Natural killer cell (primary cell): ENCODE measurements around the gene CHRNA5. TPM values are rescaled to one million over a fixed set of nuclear protein-coding genes. Genes with fewer than 3 reads are reported as not detected.
A peak's percentile ranks its signal among the peaks of the same experiment; 100 is the strongest.

Experiments
- ATAC-seq, 3 donors: fragments of 150-1000 bp in 2 of 3; fragments of 200-7000 bp in 1 of 3; cut with Tn5 transposase; 1 replicate in 1 of 3; 2 replicates in 2 of 3; pipeline ENCODE4 v1.10.0; 2021; ENCODE audit warnings: mild to moderate bottlenecking in 2 of 3, moderate library complexity in 2 of 3
- DNase-seq, 2 donors: peaks; one replicate each; pipeline versions ENCODE4 v3.0.0 to v3.0.0-alpha.2; 2013 to 2021; ENCODE audit warnings: mixed read lengths in 1 of 2
- H3K27ac ChIP-seq: one replicate; pipeline ENCODE4 v1.5.1; 2013; ENCODE audit warnings: mild to moderate bottlenecking, low read length
- H3K27me3 ChIP-seq: one replicate; pipeline ENCODE4 v1.6.1; 2013; ENCODE audit warnings: low read length; ENCODE audit not compliant: control insufficient read depth, insufficient read depth
- H3K36me3 ChIP-seq: one replicate; pipeline ENCODE4 v1.6.1; 2013; ENCODE audit warnings: low read length; ENCODE audit not compliant: control insufficient read depth, insufficient read depth
- H3K4me1 ChIP-seq: one replicate; pipeline ENCODE4 v1.6.1; 2013; ENCODE audit warnings: low read length; ENCODE audit not compliant: control insufficient read depth, insufficient read depth
- H3K4me3 ChIP-seq: one replicate; pipeline ENCODE4 v1.5.1; 2013; ENCODE audit warnings: low read length
- H3K9me3 ChIP-seq: one replicate; pipeline ENCODE4 v1.6.1; 2013; ENCODE audit warnings: low read length; ENCODE audit not compliant: control insufficient read depth, insufficient read depth
- H3K27ac Mint-ChIP-seq, 2 donors: one replicate each; pipeline ENCODE4 v1.8.0; 2022; ENCODE audit warnings: mild to moderate bottlenecking in 2 of 2, mixed read lengths in 2 of 2, moderate library complexity in 1 of 2
- H3K27me3 Mint-ChIP-seq, 2 donors: one replicate each; pipeline ENCODE4 v1.8.0; 2022; ENCODE audit warnings: low read depth in 2 of 2, mixed read lengths in 2 of 2
- H3K36me3 Mint-ChIP-seq: one replicate; pipeline ENCODE4 v1.8.0; 2022; ENCODE audit warnings: mixed read lengths
- H3K4me1 Mint-ChIP-seq, 2 donors: one replicate each; pipeline ENCODE4 v1.8.0; 2022; ENCODE audit warnings: mixed read lengths in 2 of 2
- H3K4me3 Mint-ChIP-seq: one replicate; pipeline ENCODE4 v1.8.0; 2022; ENCODE audit warnings: mild to moderate bottlenecking, moderate library complexity, mixed read lengths
- H3K9me3 Mint-ChIP-seq, 2 donors: one replicate each; pipeline ENCODE4 v1.8.0; 2022; ENCODE audit warnings: mixed read lengths in 2 of 2
- CTCF ChIP-seq: fragments of 200-600 bp; IDR thresholded peaks from one replicate; pipeline ENCODE4 v1.8.0; 2022; ENCODE audit warnings: antibody characterized with exemption
- WGBS: methylation state at CpG from one replicate; pipeline ENCODE4 v1.1.7; 2013; ENCODE audit warnings: missing lambda C conversion rate; ENCODE audit not compliant: insufficient coverage; 5-methylcytosine and 5-hydroxymethylcytosine counted together
- intact Hi-C: fragments of 100-400 bp; cut with micrococcal nuclease; formaldehyde crosslinking; loops from one replicate; pipeline ENCODE4 v1.14.2; 2022
- total RNA-seq, 4 donors: library from RNA; stranded (reverse); fragments of 120-200 nt in 1 of 4; gene quantifications; one replicate each; pipeline versions ENCODE4 v1.2.3 to v1.2.4, GENCODE V29; 2013 to 2022

The CHRNA5 gene
- total RNA-seq, 3 donors from 2014 or later (not counting 1 experiment from before 2014, with no cell fraction given): 0.23 to 0.45 (median 0.42) TPM

DNA sequence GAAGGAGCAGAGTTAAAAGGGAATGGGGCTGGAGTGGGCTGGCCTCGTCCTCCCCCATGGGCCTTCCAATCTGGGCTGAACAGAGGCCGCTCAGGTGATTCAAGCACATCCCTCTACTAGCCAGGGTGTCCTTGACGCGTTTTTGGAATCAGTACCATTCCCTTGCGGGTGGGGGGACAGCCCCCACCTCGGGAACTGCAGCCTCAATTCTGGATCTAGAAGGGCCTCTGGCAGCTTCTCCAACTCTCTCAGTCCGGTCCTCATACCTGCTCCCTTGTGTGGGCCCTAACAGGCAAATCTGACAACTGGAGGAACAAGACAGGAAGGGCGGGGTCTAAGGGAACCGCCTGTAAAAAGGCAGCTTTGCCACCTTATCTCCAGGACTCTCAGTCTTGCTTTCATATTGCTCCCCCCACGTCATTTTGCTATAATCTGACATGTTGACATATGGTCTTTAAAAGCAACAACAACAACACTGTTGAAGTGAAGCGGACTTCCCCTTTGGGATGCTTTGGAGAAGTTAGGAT is 76.5 kb downstream of the CHRNA5 start:
- H3K27me3 Mint-ChIP-seq: peaks cover 5 to 19% of the 10 kb centered on the region in 2 donors

GRCh38 chr15:78642331-78642730 is 77.0 kb downstream of the CHRNA5 start:
- ATAC-seq (no peak), DNase-seq (no peak)
- Histone ChIP-seq H3K4me1 (peaks cover 11% of the 10 kb centered on the region), H3K9me3 (no peaks in the 10 kb centered on the region), H3K27me3 (peaks cover 11% of the 10 kb centered on the region), H3K27ac (no peak overlapping the region), H3K4me3 (no peak overlapping the region), H3K36me3 (no peaks in the 10 kb centered on the region)
- 98% methylated on average over 4 of the region's 5 CpGs for WGBS
- Mint-ChIP-seq H3K27me3 (peaks cover 5 to 15% of the 10 kb centered on the region in 2 donors), H3K4me3 (no peak overlapping the region), H3K4me1 (peaks cover 0 to 11% of the 10 kb centered on the region in 2 donors), H3K36me3 (no peaks in the 10 kb centered on the region), H3K27ac (no peak overlapping the region), H3K9me3 (no peaks in the 10 kb centered on the region)
- intact Hi-C loops: no loop called here
- no peak for TF ChIP-seq CTCF

More for the DNA sequence above, 76.5 kb downstream of the CHRNA5 start:
- Mint-ChIP-seq H3K9me3 (no peaks in the 10 kb centered on the region), H3K27ac (no peak overlapping the region), H3K4me3 (peak overlapping the region; percentile 69), H3K36me3 (no peaks in the 10 kb centered on the region), H3K4me1 (peaks cover 0 to 11% of the 10 kb centered on the region in 2 donors)
- DNase-seq: no peak
- ATAC-seq: no peak
- Histone ChIP-seq H3K27me3 (peaks cover 11% of the 10 kb centered on the region), H3K4me1 (peaks cover 11% of the 10 kb centered on the region), H3K27ac (no peak overlapping the region), H3K4me3 (no peak overlapping the region), H3K9me3 (no peaks in the 10 kb centered on the region), H3K36me3 (no peaks in the 10 kb centered on the region)
- TF ChIP-seq CTCF: no peak
- 82% methylated on average over 10 of the region's 11 CpGs for WGBS
- intact Hi-C loops: no loop called here

Other genes starting within 250 kb of the CHRNA5 start
- not detected for gene CRABP1, start 225.2 kb upstream of the CHRNA5 start, total RNA-seq
- 100 to 1,000 TPM in 1 of 3 donors, 10 to 100 TPM in 2; 84.9 to 121 (median 99.0) TPM for gene IREB2, start 127.3 kb upstream of the CHRNA5 start, total RNA-seq
- gene HYKK, start 57.9 kb upstream of the CHRNA5 start, total RNA-seq: under 1 TPM in 1 of 3 donors, not detected in 2; 0.32 TPM
- 100 to 1,000 TPM in 1 of 3 donors, 10 to 100 TPM in 2; 94.6 to 124 (median 96.4) TPM for gene PSMA4, start 25.1 kb upstream of the CHRNA5 start, total RNA-seq
- not detected for gene CHRNA3, start 55.5 kb downstream of the CHRNA5 start, total RNA-seq
- gene CHRNB4, start 75.7 kb downstream of the CHRNA5 start, total RNA-seq: not detected
- under 1 TPM in 2 of 3 donors, not detected in 1; 0.10 to 0.16 TPM for gene ADAMTS7, start 245.9 kb downstream of the CHRNA5 start, total RNA-seq